Measurements from ENCODE around the gene C3orf20.

DNA sequence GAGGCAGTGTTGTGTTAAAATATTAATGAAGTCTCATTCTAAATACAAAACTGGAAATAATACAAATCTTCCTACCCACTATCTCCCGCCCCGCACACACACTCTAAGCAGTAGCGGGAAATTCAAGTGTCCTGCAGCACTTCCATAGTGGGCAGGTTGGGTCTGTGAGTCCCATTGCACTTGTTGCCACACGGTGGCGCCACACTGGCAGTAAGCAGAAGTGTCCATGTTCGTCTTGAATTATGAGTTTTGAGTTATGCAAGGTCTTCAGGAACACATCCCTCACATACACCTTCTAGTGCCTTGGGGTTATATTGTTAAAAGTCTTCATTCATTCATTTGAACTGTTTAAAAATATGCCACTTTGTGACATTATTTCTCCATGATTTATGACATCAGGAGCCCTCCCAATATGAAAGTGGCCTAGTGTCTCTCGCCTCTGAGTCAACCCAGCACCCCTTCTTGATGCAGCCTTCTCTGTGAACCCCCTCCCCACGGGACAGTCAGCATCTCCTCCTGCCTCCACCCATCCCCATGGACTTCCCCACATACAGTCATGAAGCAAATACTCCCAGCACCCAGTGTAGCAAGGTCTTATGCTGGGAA lies 41.0 kb upstream of the C3orf20 start:
- TF ChIP-seq GATA2 (IDR thresholded peaks at IDR 0.05; ENCODE audit: low read depth, low read length) (no peak), GATA3 (IDR thresholded peaks at IDR 0.05; ENCODE audit: low read depth, low read length) (no peak)
